Fibroblast of pulmonary artery (primary cell): Measurements from ENCODE around the gene PCSK9.
"Not testable (repeated sequence)": the region's sequence is repeated elsewhere in the genome, so short reads cannot be mapped to it uniquely, and the experiment has no call there.

ENCODE experiments used
- DNase-seq: peaks from one replicate; pipeline ENCODE4 v3.0.0-alpha.2; 2010; ENCODE audit warnings: low read depth
- H3K4me3 ChIP-seq: replicated peaks from 2 replicates; pipeline ENCODE4 v1.5.1; 2011; ENCODE audit warnings: low read depth, mild to moderate bottlenecking, control low read depth, low read length, moderate library complexity
- CTCF ChIP-seq: IDR thresholded peaks from 2 replicates; pipeline ENCODE4 v1.5.1; 2011; ENCODE audit warnings: mild to moderate bottlenecking, control low read depth, low read length, inconsistent platforms; ENCODE audit errors: missing control alignments

PCSK9 gene

GRCh38 chr1:55018395-55018794 lies 21.0 kb upstream of the PCSK9 start:
- H3K4me3 ChIP-seq: no peak overlapping the region
- TF ChIP-seq CTCF: no peak
- no peak for DNase-seq

GRCh38 chr1:55021942-55022546 lies 17.3 kb upstream of the PCSK9 start:
- peak; percentile 91 for TF ChIP-seq CTCF
- DNase-seq: peak; percentile 86

GRCh38 chr1:55024163-55024562 lies 15.2 kb upstream of the PCSK9 start:
- not testable (repeated sequence) for H3K4me3 ChIP-seq, DNase-seq

More at GRCh38 chr1:55021942-55022546, 17.3 kb upstream of the PCSK9 start:
- H3K4me3 ChIP-seq: no peak overlapping the region

- not testable (repeated sequence) for H3K4me3 ChIP-seq, DNase-seq
Observed at GRCh38 chr1:55026682-55027081, 12.7 kb upstream of the PCSK9 start.

GRCh38 chr1:55031098-55031497 lies 8.2 kb upstream of the PCSK9 start:
- not testable (repeated sequence) for H3K4me3 ChIP-seq, DNase-seq

- TF ChIP-seq CTCF: no peak
- H3K4me3 ChIP-seq: no peak overlapping the region
- DNase-seq: no peak
Observed at GRCh38 chr1:55033265-55033614, 6.1 kb upstream of the PCSK9 start.

GRCh38 chr1:55034476-55035133 lies 4.7 kb upstream of the PCSK9 start:
- no peak overlapping the region for H3K4me3 ChIP-seq
- no peak for DNase-seq
- no peak for TF ChIP-seq CTCF

- TF ChIP-seq CTCF: no peak
- DNase-seq: no peak
- no peak overlapping the region for H3K4me3 ChIP-seq
Observed at GRCh38 chr1:55035904-55036303, 3.4 kb upstream of the PCSK9 start.
